ENCODE measurements around the gene MORN1.
A peak's percentile ranks its signal among the peaks of the same experiment; 100 is the strongest.

The MORN1 gene

DNA sequence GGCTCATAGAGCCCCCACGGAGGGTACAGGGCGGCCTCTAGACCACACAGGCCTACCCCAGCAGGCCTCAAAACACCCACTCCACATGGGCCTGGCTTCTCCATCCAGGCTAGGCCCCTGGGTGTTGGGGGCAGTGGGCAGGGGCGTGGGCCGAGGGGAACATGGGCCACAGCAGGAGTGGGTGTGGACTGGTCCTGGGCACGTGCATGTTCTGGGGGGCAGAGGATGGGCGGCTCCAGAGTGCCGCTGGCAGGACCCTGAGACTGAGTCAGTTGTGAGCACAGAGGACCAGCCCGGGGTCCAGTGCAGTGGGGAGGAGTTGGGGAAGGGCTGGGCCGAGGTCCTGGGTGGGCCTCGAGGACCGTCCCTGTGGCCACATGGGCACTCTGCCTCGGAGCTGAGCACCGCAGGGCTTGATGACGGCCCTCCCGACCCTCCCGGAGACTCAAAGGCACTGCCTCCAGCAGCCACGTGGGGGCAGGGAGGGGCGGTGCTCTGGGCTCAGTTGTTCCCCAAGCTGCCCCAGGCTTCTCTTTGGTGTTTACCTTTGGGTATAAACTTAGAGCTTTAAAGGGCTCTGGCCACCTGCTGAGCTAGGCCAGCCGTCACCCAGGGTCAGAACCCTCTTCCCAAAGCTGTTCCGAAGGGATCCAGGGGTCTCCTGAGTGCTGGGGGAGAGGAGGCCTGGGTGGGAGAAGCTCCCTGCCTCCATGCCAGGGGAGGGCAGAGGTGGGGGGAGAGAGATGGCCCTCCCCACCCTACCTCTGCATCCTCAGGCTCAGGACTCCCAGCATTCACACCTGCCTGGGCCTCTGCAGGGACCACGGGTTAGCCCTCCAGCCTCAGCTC is 79.9 kb downstream of the MORN1 start:
- Histone ChIP-seq H3K4me3 (ENCODE audit: insufficient read depth in 1 of 2, low read depth in 1 of 2, low read length in 2 of 2) (peak overlapping the region in 1 of 2 experiments; percentile 14), H2BK5ac (ENCODE audit: low read depth, low read length, poor library complexity, severe bottlenecking) (no peak overlapping the region), H3K9ac (ENCODE audit: low read length) (peak overlapping the region; percentile 61), H2BK120ac (ENCODE audit: low read depth, low read length) (no peak overlapping the region), H3K4me1 (ENCODE audit: control insufficient read depth, insufficient read depth, low read depth, low read length) (peaks cover 50% of the 10 kb centered on the region), H3K27me3 (ENCODE audit: control insufficient read depth in 1 of 2, insufficient read depth in 1 of 2, low read length in 2 of 2) (no peaks in the 10 kb centered on the region), H3K23ac (ENCODE audit: low read length in 2 of 2) (peak overlapping the region in 1 of 2 experiments; percentile 53), H3K36me3 (ENCODE audit: control insufficient read depth in 1 of 2, insufficient read depth in 2 of 2, low read depth in 1 of 2, low read length in 2 of 2) (peaks cover 28 to 46% of the 10 kb centered on the region in 2 experiments), H4K8ac (ENCODE audit: low read length) (peak overlapping the region; percentile 85), H3K4ac (ENCODE audit: low read depth in 1 of 2, low read length in 2 of 2) (peak overlapping the region; percentile 55 to 70), H3K4me2 (ENCODE audit: low read length, poor library complexity, severe bottlenecking) (no peak overlapping the region), H3K18ac (ENCODE audit: low read depth in 1 of 2, low read length in 2 of 2) (peak overlapping the region; percentile 86 to 90), H2BK15ac (ENCODE audit: low read depth, poor library complexity, severe bottlenecking) (peak overlapping the region; percentile 20), H3K9me3 (ENCODE audit: control insufficient read depth, low read length) (no peaks in the 10 kb centered on the region), H3K14ac (ENCODE audit: low read length in 2 of 2) (peak overlapping the region in 1 of 2 experiments; percentile 9), H2BK12ac (ENCODE audit: low read length in 2 of 2) (peak overlapping the region; percentile 72 to 91), H4K91ac (ENCODE audit: low read length) (peak overlapping the region; percentile 98), H2AFZ (ENCODE audit: low read depth, low read length) (no peak overlapping the region), H3K27ac (ENCODE audit: low read length, poor library complexity, severe bottlenecking) (peak overlapping the region; percentile 25), H2AK5ac (ENCODE audit: low read length, severe bottlenecking) (peak overlapping the region; percentile 16), H3K79me1 (replicated peaks; ENCODE audit: low read length, poor library complexity, severe bottlenecking) (peaks cover 35% of the 10 kb centered on the region)
- peak; percentile 78 for DNase-seq
- 32% methylated on average over 18 of the region's 21 CpGs for WGBS

GRCh38 chr1:2310332-2311183 is 80.8 kb downstream of the MORN1 start:
- Histone ChIP-seq H2BK5ac (ENCODE audit: low read depth, low read length, poor library complexity, severe bottlenecking) (no peak overlapping the region), H3K4me2 (ENCODE audit: low read length, poor library complexity, severe bottlenecking) (no peak overlapping the region), H2BK15ac (ENCODE audit: low read depth, poor library complexity, severe bottlenecking) (peak overlapping the region; percentile 57), H2BK12ac (ENCODE audit: low read length in 2 of 2) (peak overlapping the region; percentile 20 to 70), H4K91ac (ENCODE audit: low read length) (peak overlapping the region; percentile 74), H3K27me3 (ENCODE audit: control insufficient read depth in 1 of 2, insufficient read depth in 1 of 2, low read length in 2 of 2) (no peaks in the 10 kb centered on the region), H3K79me1 (replicated peaks; ENCODE audit: low read length, poor library complexity, severe bottlenecking) (peaks cover 40% of the 10 kb centered on the region), H3K4me1 (ENCODE audit: control insufficient read depth, insufficient read depth, low read depth, low read length) (peaks cover 42% of the 10 kb centered on the region), H3K4me3 (ENCODE audit: insufficient read depth in 1 of 2, low read depth in 1 of 2, low read length in 2 of 2) (no peak overlapping the region), H3K27ac (ENCODE audit: low read length, poor library complexity, severe bottlenecking) (no peak overlapping the region), H3K9me3 (ENCODE audit: control insufficient read depth, low read length) (no peaks in the 10 kb centered on the region), H4K8ac (ENCODE audit: low read length) (peak overlapping the region; percentile 71), H3K14ac (ENCODE audit: low read length in 2 of 2) (no peak overlapping the region), H2AFZ (ENCODE audit: low read depth, low read length) (no peak overlapping the region), H3K36me3 (ENCODE audit: control insufficient read depth in 1 of 2, insufficient read depth in 2 of 2, low read depth in 1 of 2, low read length in 2 of 2) (peaks cover 28 to 54% of the 10 kb centered on the region in 2 experiments), H3K23ac (ENCODE audit: low read length in 2 of 2) (no peak overlapping the region), H2BK120ac (ENCODE audit: low read depth, low read length) (no peak overlapping the region), H3K4ac (ENCODE audit: low read depth in 1 of 2, low read length in 2 of 2) (peak overlapping the region in 1 of 2 experiments; percentile 55), H3K9ac (ENCODE audit: low read length) (peak overlapping the region; percentile 61), H2AK5ac (ENCODE audit: low read length, severe bottlenecking) (no peak overlapping the region), H3K18ac (ENCODE audit: low read depth in 1 of 2, low read length in 2 of 2) (peak overlapping the region in 1 of 2 experiments; percentile 90)
- no peak for DNase-seq
- WGBS: 91% methylated on average over 28 of the region's 28 CpGs

- Histone ChIP-seq H2BK15ac (ENCODE audit: low read depth, poor library complexity, severe bottlenecking) (no peak overlapping the region), H2BK120ac (ENCODE audit: low read depth, low read length) (no peak overlapping the region), H4K91ac (ENCODE audit: low read length) (no peak overlapping the region), H4K8ac (ENCODE audit: low read length) (no peak overlapping the region), H3K27ac (ENCODE audit: low read length, poor library complexity, severe bottlenecking) (no peak overlapping the region), H3K14ac (ENCODE audit: low read length in 2 of 2) (no peak overlapping the region), H3K18ac (ENCODE audit: low read depth in 1 of 2, low read length in 2 of 2) (no peak overlapping the region), H3K23ac (ENCODE audit: low read length in 2 of 2) (no peak overlapping the region), H3K4ac (ENCODE audit: low read depth in 1 of 2, low read length in 2 of 2) (no peak overlapping the region), H3K4me3 (ENCODE audit: insufficient read depth in 1 of 2, low read depth in 1 of 2, low read length in 2 of 2) (no peak overlapping the region), H3K79me1 (replicated peaks; ENCODE audit: low read length, poor library complexity, severe bottlenecking) (peaks cover 56% of the 10 kb centered on the region), H2AFZ (ENCODE audit: low read depth, low read length) (no peak overlapping the region), H3K4me1 (ENCODE audit: control insufficient read depth, insufficient read depth, low read depth, low read length) (peaks cover 33% of the 10 kb centered on the region), H3K9ac (ENCODE audit: low read length) (no peak overlapping the region), H3K36me3 (ENCODE audit: control insufficient read depth in 1 of 2, insufficient read depth in 2 of 2, low read depth in 1 of 2, low read length in 2 of 2) (peaks cover 45 to 71% of the 10 kb centered on the region in 2 experiments), H3K27me3 (ENCODE audit: control insufficient read depth in 1 of 2, insufficient read depth in 1 of 2, low read length in 2 of 2) (no peaks in the 10 kb centered on the region), H2AK5ac (ENCODE audit: low read length, severe bottlenecking) (no peak overlapping the region), H3K4me2 (ENCODE audit: low read length, poor library complexity, severe bottlenecking) (no peak overlapping the region), H2BK12ac (ENCODE audit: low read length in 2 of 2) (no peak overlapping the region), H2BK5ac (ENCODE audit: low read depth, low read length, poor library complexity, severe bottlenecking) (no peak overlapping the region), H3K9me3 (ENCODE audit: control insufficient read depth, low read length) (no peaks in the 10 kb centered on the region)
- no peak for DNase-seq
- 95% methylated on average over 15 of the region's 20 CpGs for WGBS
These were observed 82.5 kb downstream of the MORN1 start for GRCh38 chr1:2308844-2309243.

DNA sequence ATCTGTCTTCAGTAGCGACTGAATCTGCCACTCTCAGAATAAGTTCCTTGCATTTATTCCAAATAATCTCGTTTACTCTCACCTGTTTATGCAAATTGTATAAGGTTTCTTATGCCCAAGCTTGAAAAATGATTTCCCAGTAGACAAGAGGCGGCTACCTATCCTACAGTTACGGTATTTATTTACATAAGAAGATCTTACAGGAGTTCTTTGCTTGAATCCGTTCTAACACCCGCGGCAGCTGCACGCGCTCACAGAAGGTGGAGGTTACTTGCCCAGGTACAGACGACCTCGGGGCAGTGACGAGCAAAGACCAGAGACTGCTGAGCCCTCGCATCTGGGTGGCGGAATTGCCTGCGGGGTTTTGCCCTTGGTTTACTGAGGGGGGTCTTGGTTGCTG is 83.4 kb downstream of the MORN1 start:
- no peak overlapping the region for H2BK120ac ChIP-seq (ENCODE audit: low read depth, low read length)
- peaks cover 55% of the 10 kb centered on the region for H3K79me1 ChIP-seq (replicated peaks; ENCODE audit: low read length, poor library complexity, severe bottlenecking)
- H3K4me3 ChIP-seq (ENCODE audit: insufficient read depth in 1 of 2, low read depth in 1 of 2, low read length in 2 of 2): no peak overlapping the region
- DNase-seq: no peak
- no peak overlapping the region for H2BK15ac ChIP-seq (ENCODE audit: low read depth, poor library complexity, severe bottlenecking)
- H3K14ac ChIP-seq (ENCODE audit: low read length in 2 of 2): no peak overlapping the region
- H2AFZ ChIP-seq (ENCODE audit: low read depth, low read length): no peak overlapping the region
- H3K27ac ChIP-seq (ENCODE audit: low read length, poor library complexity, severe bottlenecking): no peak overlapping the region
- no peak overlapping the region for H3K9ac ChIP-seq (ENCODE audit: low read length)
- no peak overlapping the region for H2BK5ac ChIP-seq (ENCODE audit: low read depth, low read length, poor library complexity, severe bottlenecking)
- no peaks in the 10 kb centered on the region for H3K27me3 ChIP-seq (ENCODE audit: control insufficient read depth in 1 of 2, insufficient read depth in 1 of 2, low read length in 2 of 2)
- no peak overlapping the region for H2BK12ac ChIP-seq (ENCODE audit: low read length in 2 of 2)
- H3K9me3 ChIP-seq (ENCODE audit: control insufficient read depth, low read length): no peaks in the 10 kb centered on the region
- WGBS: 96% methylated on average over 14 of the region's 15 CpGs
- no peak overlapping the region for H3K23ac ChIP-seq (ENCODE audit: low read length in 2 of 2)
- H3K4me1 ChIP-seq (ENCODE audit: control insufficient read depth, insufficient read depth, low read depth, low read length): peaks cover 24% of the 10 kb centered on the region
- no peak overlapping the region for H4K91ac ChIP-seq (ENCODE audit: low read length)
- no peak overlapping the region for H4K8ac ChIP-seq (ENCODE audit: low read length)
- peaks cover 54 to 75% of the 10 kb centered on the region in 2 experiments for H3K36me3 ChIP-seq (ENCODE audit: control insufficient read depth in 1 of 2, insufficient read depth in 2 of 2, low read depth in 1 of 2, low read length in 2 of 2)
- no peak overlapping the region for H3K18ac ChIP-seq (ENCODE audit: low read depth in 1 of 2, low read length in 2 of 2)
- no peak overlapping the region for H2AK5ac ChIP-seq (ENCODE audit: low read length, severe bottlenecking)
- no peak overlapping the region for H3K4me2 ChIP-seq (ENCODE audit: low read length, poor library complexity, severe bottlenecking)
- no peak overlapping the region for H3K4ac ChIP-seq (ENCODE audit: low read depth in 1 of 2, low read length in 2 of 2)
